AG20443 (cell line): ENCODE data around the gene FSIP1.

Experiments
- DNase-seq: peaks from one replicate; pipeline ENCODE4 v3.0.0; 2012; ENCODE audit warnings: low spot score, mixed read lengths

The FSIP1 gene

DNA sequence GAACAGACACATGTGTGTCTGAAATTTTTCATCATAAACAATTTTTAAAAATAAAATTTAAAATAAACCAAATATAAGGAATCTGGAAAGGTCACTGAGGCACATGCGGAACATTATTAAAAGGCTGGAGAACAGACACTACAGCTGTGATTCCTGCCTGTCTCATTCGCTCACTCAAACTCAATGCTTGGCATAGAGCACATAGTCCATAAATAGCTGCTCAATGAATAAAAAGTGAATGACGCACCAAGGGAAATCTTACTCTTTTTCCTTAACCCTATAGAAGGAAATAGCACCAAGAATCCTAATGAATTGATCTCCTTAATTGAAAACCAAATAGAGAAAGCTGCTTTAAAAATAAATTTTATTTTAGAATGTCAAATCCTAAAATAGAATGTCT, 98.4 kb downstream of the FSIP1 start:
- no peak for DNase-seq

GRCh38 chr15:39682366-39682765, 100.3 kb downstream of the FSIP1 start:
- peak; percentile 16 for DNase-seq

DNA sequence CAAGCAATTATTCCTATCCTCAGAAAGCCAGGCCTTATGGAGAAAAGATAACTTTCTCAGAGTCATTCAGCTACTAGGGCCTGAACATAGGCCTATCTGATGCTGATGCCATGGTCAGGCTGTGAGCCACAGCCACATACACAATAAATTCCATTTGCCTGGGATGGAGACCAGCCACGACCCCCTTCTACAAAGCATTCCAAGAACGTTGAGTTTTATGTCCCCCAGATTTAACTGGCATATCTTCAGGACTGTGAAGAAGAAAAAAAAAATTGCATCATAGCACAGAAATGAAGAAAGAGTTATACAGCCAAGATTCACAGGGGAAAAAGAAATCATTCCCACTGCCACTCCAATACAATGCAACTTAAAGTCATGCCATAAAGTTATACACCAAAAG, 101.8 kb downstream of the FSIP1 start:
- peak; percentile 61 for DNase-seq

GRCh38 chr15:39672666-39673065, 110.0 kb downstream of the FSIP1 start:
- DNase-seq = no peak

GRCh38 chr15:39672184-39672583, 110.5 kb downstream of the FSIP1 start:
- no peak for DNase-seq

DNA sequence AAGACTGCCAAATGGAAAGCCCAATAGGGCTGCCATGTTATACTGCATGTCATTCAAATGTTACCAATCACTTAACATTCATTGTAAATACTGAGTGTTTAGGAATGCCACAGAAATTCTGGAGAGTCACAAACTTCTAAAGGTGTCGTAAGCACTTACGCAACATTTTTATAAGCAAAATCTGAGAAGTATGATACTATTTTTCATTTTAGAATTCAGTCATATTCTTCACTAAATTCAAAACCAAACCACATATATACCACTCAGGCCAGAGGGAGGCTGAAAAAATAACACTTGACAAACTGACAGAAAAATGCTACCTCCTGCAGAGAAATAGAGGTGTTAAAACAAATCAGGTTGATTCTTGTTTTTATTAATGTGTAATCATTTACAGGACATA, 112.0 kb downstream of the FSIP1 start:
- DNase-seq = no peak

GRCh38 chr15:39669661-39670060, 113.0 kb downstream of the FSIP1 start:
- DNase-seq = no peak

- DNase-seq = no peak
Measured at GRCh38 chr15:39669241-39669640, 113.4 kb downstream of the FSIP1 start.

DNA sequence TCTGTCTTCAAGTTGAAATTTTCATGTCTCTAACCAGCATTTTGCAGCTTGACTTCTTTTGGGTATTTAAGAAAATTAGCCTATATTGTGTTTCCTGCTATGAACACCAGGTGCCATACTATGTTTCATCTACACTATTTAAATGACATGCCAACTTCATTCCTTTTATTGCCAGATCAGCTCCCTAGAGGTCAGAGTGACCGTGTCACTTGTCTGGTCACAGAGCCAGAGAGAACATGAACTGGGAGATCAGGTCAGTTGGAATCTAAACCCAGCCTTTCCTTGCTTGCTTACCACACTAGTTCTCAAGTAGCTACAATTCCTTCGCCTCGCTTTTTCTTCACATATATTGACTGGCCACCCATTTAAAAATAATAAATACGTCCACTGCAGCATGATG, 114.2 kb downstream of the FSIP1 start:
- DNase-seq = no peak

DNA sequence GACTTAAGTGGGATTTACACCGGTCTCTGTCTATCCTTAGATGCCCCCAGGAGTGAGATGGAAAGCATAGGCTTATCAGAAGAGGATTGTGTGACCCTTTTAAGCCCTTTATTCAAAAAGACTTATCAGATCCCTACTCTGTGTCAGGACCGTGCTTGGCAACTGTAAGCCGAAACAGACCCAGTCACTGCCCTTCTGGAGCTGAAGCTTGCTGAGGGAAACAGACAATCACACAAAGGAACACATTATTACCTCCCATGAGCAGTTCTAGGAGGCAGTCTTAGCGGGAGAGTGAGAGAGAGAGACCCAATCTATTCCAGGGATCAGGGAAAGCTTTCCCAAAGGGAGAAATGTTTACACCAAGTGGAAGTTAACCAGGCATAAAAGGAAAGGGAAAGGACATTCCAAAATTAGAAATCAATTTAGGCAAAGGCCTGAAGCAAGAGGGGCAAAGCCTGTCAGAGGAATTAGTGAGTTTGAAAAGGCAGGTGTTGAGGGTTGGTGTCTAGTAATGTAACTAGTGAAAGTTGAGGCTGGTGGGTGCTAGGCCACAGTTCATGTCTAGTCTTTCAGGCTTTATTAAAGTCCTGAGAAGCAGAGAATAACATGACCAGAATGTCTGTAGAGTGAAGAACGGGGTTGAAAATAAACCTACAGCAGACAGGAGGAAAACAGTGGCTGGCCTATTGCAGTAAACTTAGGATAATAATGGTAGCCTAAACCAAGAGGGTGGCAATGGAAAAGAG, 115.1 kb downstream of the FSIP1 start:
- no peak for DNase-seq

DNA sequence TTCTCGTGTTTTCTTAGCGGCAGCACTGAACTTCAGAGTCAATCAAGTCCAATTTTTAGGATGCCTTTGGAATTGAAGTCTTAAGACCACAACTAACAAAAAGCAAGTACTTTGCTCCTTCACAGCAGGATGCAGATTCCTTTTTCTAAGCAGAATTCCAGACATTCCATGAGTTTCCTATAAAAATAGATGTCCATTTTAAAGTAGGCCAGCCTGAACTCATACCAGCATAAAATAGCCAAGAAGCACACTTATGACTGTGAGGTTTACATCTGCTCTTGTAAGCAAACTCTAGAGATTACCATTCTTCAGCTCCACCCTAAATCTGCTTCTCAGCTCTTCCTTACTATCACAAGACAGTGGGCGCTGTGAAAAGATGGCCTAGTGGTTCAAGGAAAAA, 116.0 kb downstream of the FSIP1 start:
- no peak for DNase-seq

- no peak for DNase-seq
Measured at GRCh38 chr15:39665629-39666250, 116.9 kb downstream of the FSIP1 start.

DNA sequence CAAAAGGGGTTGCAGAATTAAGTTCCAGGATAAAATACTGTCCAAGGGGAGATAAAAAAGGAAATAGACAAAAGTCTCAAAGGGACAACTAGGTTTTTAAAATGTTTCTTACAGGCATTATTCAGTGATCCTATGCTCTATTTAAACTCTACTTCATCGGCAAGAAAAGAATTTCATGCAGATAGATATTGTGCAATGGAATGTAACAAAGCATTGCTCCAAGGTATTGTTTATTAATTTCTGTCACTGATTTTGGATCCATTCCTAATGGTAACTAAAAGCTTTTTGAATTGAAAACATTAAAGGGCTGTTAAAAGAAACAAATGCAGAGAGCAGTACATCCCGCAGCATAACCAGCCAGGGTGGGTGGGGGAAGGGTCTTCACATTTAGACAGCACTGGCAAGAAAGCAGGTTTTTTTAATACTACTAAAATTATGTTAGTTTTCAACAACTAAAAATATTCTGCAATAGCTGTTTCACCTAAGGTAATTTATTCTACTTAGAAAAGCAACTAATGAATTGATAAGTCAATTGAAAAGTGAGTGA, 118.9 kb downstream of the FSIP1 start:
- DNase-seq = no peak

- DNase-seq = no peak
Measured at GRCh38 chr15:39661776-39662175, 120.9 kb downstream of the FSIP1 start.

- no peak for DNase-seq
Measured at GRCh38 chr15:39658740-39659139, 123.9 kb downstream of the FSIP1 start.

GRCh38 chr15:39657668-39658067, 125.0 kb downstream of the FSIP1 start:
- DNase-seq = peak; percentile 58

GRCh38 chr15:39657181-39657580, 125.5 kb downstream of the FSIP1 start:
- no peak for DNase-seq

- no peak for DNase-seq
Measured at GRCh38 chr15:39654304-39654703, 128.3 kb downstream of the FSIP1 start.

DNA sequence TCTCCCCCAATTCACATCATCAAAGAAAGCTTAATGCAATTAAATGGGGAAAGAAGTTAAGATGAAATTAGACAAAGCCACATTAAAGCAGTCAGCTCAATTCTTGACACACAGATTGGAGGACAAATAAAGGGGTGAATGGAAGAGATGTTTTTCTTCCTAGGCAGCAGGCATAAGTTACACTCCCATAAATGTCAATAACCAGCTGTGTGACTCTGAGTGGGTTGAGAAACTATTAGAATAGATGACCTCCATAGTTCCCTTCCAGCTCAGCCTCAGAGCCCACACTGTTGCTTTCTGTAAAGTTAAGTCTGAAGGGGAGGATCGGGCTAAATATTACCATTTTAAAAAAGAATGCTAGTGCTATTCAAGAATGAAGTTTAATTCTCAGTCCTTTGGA, 130.8 kb downstream of the FSIP1 start:
- no peak for DNase-seq

- DNase-seq = no peak
Measured at GRCh38 chr15:39651295-39651694, 131.3 kb downstream of the FSIP1 start.

- no peak for DNase-seq
Measured at GRCh38 chr15:39649757-39650156, 132.9 kb downstream of the FSIP1 start.

DNA sequence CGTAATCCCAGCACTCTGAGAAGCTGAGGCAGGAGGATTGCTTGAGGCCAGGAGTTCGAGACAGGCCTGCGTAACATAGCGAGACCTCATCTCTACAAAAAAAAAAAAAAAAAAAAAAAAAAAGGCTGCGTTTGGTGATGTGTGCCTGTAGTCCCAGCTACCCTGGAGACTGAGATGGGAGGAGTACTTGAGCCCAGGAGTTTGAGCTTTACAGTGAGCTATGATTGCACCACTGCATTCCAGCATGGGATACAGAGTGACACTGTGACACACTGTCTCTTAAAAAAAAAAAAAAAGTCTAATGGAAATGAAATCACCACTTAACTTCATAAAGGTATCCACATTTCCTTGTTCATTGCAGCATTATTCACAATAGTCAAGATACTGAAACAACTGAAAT, 136.2 kb downstream of the FSIP1 start:
- DNase-seq = no peak

GRCh38 chr15:39645976-39646257, 136.7 kb downstream of the FSIP1 start:
- no peak for DNase-seq
